ENCODE data around the gene GRIA4. TPM values are rescaled to one million over a fixed set of nuclear protein-coding genes. Genes with fewer than 3 reads are reported as not detected.

Gene GRIA4
- polyA plus RNA-seq, 1 donor from 2014 or later, result 6.3 TPM

DNA sequence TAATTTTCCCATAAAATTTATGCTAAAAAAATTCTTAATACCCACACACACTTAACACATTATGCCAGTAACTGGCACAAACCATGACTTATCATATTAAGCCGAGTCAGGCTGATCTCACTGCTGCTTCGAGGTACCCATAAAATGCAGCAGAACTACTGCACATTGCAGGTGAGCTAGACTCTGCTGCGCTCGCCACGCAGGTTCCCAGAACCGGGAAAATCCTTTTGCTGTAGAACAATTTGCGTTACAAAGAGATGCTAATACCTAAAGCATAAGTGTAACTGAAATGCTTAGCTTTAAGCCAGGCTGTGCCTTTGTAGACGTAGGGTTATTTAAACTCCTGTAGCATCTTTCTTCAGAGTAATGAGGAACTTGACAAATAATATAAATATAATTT, 211.9 kb downstream of the GRIA4 start:
- no peak overlapping the region for H2AFZ ChIP-seq (ENCODE audit: low read depth, low read length)
- H3K9me3 ChIP-seq (ENCODE audit: low read length), result no peaks in the 10 kb centered on the region
- H3K9ac ChIP-seq (ENCODE audit: low read length), result no peak overlapping the region
- no peaks in the 10 kb centered on the region for H3K79me2 ChIP-seq (replicated peaks; ENCODE audit: insufficient read depth, low read length)
- H3F3A ChIP-seq (ENCODE audit: insufficient read depth, low read length, poor library complexity, severe bottlenecking), result no peaks in the 10 kb centered on the region
- H3K36me3 ChIP-seq (ENCODE audit: insufficient read depth, low read length), result no peaks in the 10 kb centered on the region
- H3K4me2 ChIP-seq (ENCODE audit: low read length), result no peak overlapping the region
- TF ChIP-seq TAF1 (IDR thresholded peaks at IDR 0.05; ENCODE audit: low read depth), result no peak
- TF ChIP-seq, protein P1, sequence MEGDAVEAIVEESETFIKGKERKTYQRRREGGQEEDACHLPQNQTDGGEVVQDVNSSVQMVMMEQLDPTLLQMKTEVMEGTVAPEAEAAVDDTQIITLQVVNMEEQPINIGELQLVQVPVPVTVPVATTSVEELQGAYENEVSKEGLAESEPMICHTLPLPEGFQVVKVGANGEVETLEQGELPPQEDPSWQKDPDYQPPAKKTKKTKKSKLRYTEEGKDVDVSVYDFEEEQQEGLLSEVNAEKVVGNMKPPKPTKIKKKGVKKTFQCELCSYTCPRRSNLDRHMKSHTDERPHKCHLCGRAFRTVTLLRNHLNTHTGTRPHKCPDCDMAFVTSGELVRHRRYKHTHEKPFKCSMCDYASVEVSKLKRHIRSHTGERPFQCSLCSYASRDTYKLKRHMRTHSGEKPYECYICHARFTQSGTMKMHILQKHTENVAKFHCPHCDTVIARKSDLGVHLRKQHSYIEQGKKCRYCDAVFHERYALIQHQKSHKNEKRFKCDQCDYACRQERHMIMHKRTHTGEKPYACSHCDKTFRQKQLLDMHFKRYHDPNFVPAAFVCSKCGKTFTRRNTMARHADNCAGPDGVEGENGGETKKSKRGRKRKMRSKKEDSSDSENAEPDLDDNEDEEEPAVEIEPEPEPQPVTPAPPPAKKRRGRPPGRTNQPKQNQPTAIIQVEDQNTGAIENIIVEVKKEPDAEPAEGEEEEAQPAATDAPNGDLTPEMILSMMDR (IDR thresholded peaks at IDR 0.05; ENCODE audit: poor library complexity, severe bottlenecking), result no peak
- TF ChIP-seq RAD21 (conservative IDR thresholded peaks at IDR 0.05), result no peak
- no peak for TF ChIP-seq SMC3 (conservative IDR thresholded peaks at IDR 0.05; ENCODE audit: poor library complexity)
- no peaks in the 10 kb centered on the region for H3K27me3 ChIP-seq (ENCODE audit: insufficient read depth, low read depth, low read length)
- H3K27ac ChIP-seq (ENCODE audit: low read length), result no peak overlapping the region
- no peaks in the 10 kb centered on the region for H3K9me2 ChIP-seq (ENCODE audit: insufficient read depth, low read length)
- no peaks in the 10 kb centered on the region for H4K20me1 ChIP-seq (ENCODE audit: insufficient read depth)
- no peak overlapping the region for H3K4me3 ChIP-seq (ENCODE audit: low read length)

DNA sequence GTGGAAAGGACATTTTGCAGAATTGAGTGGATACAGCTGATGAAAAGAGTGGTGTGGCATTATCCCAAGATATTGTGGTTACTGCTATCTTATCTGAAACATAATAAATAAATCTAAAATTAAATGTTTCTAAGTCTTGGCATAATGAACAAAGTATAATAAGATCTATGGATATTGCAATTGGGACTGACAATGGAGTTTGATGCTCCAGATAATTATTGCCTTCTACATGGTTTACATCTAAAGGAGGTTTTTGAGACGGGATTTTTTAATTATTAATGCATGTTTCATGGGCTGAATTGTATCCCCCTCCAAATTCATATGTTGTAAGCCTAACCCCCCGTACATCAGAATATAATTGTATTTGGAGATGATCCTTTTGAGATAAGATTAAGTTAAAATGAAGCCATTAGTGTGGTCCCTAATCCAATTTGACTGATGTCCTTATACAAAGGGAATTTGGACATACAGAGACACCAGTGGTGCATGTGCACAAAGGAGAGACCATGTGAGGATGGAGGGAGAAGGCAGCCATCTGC, 213.7 kb downstream of the GRIA4 start:
- no peaks in the 10 kb centered on the region for H3K36me3 ChIP-seq (ENCODE audit: insufficient read depth, low read length)
- H3K79me2 ChIP-seq (replicated peaks; ENCODE audit: insufficient read depth, low read length), result no peaks in the 10 kb centered on the region
- H3K9me3 ChIP-seq (ENCODE audit: low read length), result no peaks in the 10 kb centered on the region
- H3K9ac ChIP-seq (ENCODE audit: low read length), result no peak overlapping the region
- no peaks in the 10 kb centered on the region for H3K9me2 ChIP-seq (ENCODE audit: insufficient read depth, low read length)
- H3K27ac ChIP-seq (ENCODE audit: low read length), result no peak overlapping the region
- no peak overlapping the region for H2AFZ ChIP-seq (ENCODE audit: low read depth, low read length)
- TF ChIP-seq EP300 (conservative IDR thresholded peaks at IDR 0.05; ENCODE audit: poor library complexity, severe bottlenecking), result no peak
- no peak for TF ChIP-seq EZH2 (IDR thresholded peaks at IDR 0.05; ENCODE audit: borderline replicate concordance, insufficient read depth, low read length, poor library complexity, severe bottlenecking)
- TF ChIP-seq POLR2AphosphoS5 (IDR thresholded peaks at IDR 0.05), result no peak
- no peak for TF ChIP-seq SMC3 (conservative IDR thresholded peaks at IDR 0.05; ENCODE audit: poor library complexity)
- TF ChIP-seq, protein P1 (IDR thresholded peaks at IDR 0.05; ENCODE audit: poor library complexity, severe bottlenecking), result no peak
- TF ChIP-seq, protein P2, sequence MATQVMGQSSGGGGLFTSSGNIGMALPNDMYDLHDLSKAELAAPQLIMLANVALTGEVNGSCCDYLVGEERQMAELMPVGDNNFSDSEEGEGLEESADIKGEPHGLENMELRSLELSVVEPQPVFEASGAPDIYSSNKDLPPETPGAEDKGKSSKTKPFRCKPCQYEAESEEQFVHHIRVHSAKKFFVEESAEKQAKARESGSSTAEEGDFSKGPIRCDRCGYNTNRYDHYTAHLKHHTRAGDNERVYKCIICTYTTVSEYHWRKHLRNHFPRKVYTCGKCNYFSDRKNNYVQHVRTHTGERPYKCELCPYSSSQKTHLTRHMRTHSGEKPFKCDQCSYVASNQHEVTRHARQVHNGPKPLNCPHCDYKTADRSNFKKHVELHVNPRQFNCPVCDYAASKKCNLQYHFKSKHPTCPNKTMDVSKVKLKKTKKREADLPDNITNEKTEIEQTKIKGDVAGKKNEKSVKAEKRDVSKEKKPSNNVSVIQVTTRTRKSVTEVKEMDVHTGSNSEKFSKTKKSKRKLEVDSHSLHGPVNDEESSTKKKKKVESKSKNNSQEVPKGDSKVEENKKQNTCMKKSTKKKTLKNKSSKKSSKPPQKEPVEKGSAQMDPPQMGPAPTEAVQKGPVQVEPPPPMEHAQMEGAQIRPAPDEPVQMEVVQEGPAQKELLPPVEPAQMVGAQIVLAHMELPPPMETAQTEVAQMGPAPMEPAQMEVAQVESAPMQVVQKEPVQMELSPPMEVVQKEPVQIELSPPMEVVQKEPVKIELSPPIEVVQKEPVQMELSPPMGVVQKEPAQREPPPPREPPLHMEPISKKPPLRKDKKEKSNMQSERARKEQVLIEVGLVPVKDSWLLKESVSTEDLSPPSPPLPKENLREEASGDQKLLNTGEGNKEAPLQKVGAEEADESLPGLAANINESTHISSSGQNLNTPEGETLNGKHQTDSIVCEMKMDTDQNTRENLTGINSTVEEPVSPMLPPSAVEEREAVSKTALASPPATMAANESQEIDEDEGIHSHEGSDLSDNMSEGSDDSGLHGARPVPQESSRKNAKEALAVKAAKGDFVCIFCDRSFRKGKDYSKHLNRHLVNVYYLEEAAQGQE (IDR thresholded peaks at IDR 0.05; ENCODE audit: borderline replicate concordance), result no peak
- TF ChIP-seq TAF1 (IDR thresholded peaks at IDR 0.05; ENCODE audit: low read depth), result no peak
- no peak for TF ChIP-seq MXI1 (conservative IDR thresholded peaks at IDR 0.05; ENCODE audit: poor library complexity, severe bottlenecking)
- no peak for TF ChIP-seq RAD21 (conservative IDR thresholded peaks at IDR 0.05)
- H4K20me1 ChIP-seq (ENCODE audit: insufficient read depth), result no peaks in the 10 kb centered on the region
- no peaks in the 10 kb centered on the region for H3F3A ChIP-seq (ENCODE audit: insufficient read depth, low read length, poor library complexity, severe bottlenecking)
- no peak overlapping the region for H3K4me2 ChIP-seq (ENCODE audit: low read length)
- H3K27me3 ChIP-seq (ENCODE audit: insufficient read depth, low read depth, low read length), result no peaks in the 10 kb centered on the region
- no peak overlapping the region for H3K4me3 ChIP-seq (ENCODE audit: low read length)

Data from neural cell (in vitro differentiated cells).